NCI-H82 treated with DMSO at 0.1 percent for 48 hours (cell line): Measurements from ENCODE around the gene GLI1.
"Not testable (repeated sequence)": the region's sequence is repeated elsewhere in the genome, so short reads cannot be mapped to it uniquely, and the experiment has no call there.

ENCODE experiments used
- DNase-seq: peaks from one replicate; lab custom pipeline; 2025; ENCODE audit not compliant: unreplicated experiment; lab: John Stamatoyannopoulos, UW

Gene GLI1

GRCh38 chr12:57496822-57497221 is 37.2 kb downstream of the GLI1 start:
- no peak for DNase-seq

GRCh38 chr12:57497223-57498131 is 37.9 kb downstream of the GLI1 start:
- DNase-seq: no peak

GRCh38 chr12:57498132-57498502 is 38.5 kb downstream of the GLI1 start:
- DNase-seq: no peak

- DNase-seq: no peak
Measured at GRCh38 chr12:57498571-57498970, 39.0 kb downstream of the GLI1 start.

GRCh38 chr12:57500213-57500612 is 40.6 kb downstream of the GLI1 start:
- no peak for DNase-seq

GRCh38 chr12:57502311-57502969 is 42.9 kb downstream of the GLI1 start:
- not testable (repeated sequence) for DNase-seq

GRCh38 chr12:57506541-57506940 is 47.0 kb downstream of the GLI1 start:
- not testable (repeated sequence) for DNase-seq

- not testable (repeated sequence) for DNase-seq
Measured at GRCh38 chr12:57507796-57508195, 48.2 kb downstream of the GLI1 start.

- DNase-seq: no peak
Measured at GRCh38 chr12:57511161-57511560, 51.6 kb downstream of the GLI1 start.

- DNase-seq: no peak
Measured at GRCh38 chr12:57511588-57512325, 52.2 kb downstream of the GLI1 start.

- DNase-seq: no peak
Measured at GRCh38 chr12:57512665-57513064, 53.1 kb downstream of the GLI1 start.

GRCh38 chr12:57513266-57513665 is 53.7 kb downstream of the GLI1 start:
- DNase-seq: no peak

- DNase-seq: not testable (repeated sequence)
Measured at GRCh38 chr12:57513677-57514076, 54.1 kb downstream of the GLI1 start.

- not testable (repeated sequence) for DNase-seq
Measured at GRCh38 chr12:57514246-57514645, 54.7 kb downstream of the GLI1 start.

GRCh38 chr12:57514720-57515407 is 55.3 kb downstream of the GLI1 start:
- no peak for DNase-seq

GRCh38 chr12:57515408-57515933 is 55.9 kb downstream of the GLI1 start:
- no peak for DNase-seq

- DNase-seq: no peak
Measured at GRCh38 chr12:57515934-57516541, 56.5 kb downstream of the GLI1 start.

- no peak for DNase-seq
Measured at GRCh38 chr12:57516617-57517153, 57.1 kb downstream of the GLI1 start.

- DNase-seq: no peak
Measured at GRCh38 chr12:57517187-57517586, 57.6 kb downstream of the GLI1 start.

- not testable (repeated sequence) for DNase-seq
Measured at GRCh38 chr12:57517718-57518117, 58.1 kb downstream of the GLI1 start.
